HL-60/S4 (cell line): Measurements from ENCODE around the gene MATN1.

Experiments
- in situ Hi-C: fragments of 300-500 bp; cut with MboI; formaldehyde crosslinking; loops from 2 replicates; pipeline ENCODE4 v1.14.3; 2022; ENCODE audit warnings: low sequenced_read_pairs

The MATN1 gene

GRCh38 chr1:30687886-30688285 is 35.5 kb downstream of the MATN1 start:
- in situ Hi-C loops: no loop called here

GRCh38 chr1:30686236-30686935 is 37.0 kb downstream of the MATN1 start:
- in situ Hi-C loops: no loop called here

- in situ Hi-C loops: no loop called here
These were observed 37.6 kb downstream of the MATN1 start for GRCh38 chr1:30685796-30686165.

- in situ Hi-C loops: no loop called here
These were observed 38.2 kb downstream of the MATN1 start for GRCh38 chr1:30684881-30685795.

DNA sequence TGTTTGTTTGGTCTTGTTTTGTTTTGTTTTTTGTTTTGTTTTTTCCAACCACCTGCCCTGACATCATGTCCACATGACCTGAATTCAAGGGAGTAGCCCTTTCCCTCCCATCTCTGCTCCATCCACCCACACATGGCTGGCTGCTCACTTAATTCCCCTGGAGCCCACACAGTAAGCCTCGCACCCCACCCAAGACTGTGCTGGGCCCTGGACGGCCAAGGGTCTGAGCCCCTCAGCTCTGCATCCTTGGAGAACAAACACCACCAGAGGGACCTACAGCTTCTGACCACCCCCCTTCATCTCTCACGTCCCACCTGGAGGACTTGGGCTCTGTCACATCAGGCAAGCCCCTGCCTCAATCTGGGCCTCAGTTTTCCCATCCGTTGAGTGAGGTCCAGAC is 39.1 kb downstream of the MATN1 start:
- in situ Hi-C loops: no loop called here

DNA sequence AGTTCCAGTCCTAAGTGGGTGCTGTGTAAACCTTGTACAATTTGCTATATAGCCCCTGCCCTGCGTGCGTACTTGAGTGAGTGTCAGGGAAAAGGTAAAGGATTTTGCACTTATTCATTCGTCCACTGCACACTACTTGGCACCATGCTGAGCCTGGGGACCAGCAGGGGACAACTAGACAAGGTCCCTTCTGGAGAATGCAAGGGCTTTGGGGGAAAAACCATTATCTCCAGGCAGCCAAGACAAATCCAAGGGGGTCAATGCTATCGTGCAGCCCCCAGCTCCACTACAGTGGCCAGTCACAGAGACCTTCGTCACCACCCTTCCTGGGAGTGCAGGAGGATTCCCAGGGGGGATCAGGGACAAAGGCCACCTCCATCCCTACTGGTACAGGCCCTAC is 39.7 kb downstream of the MATN1 start:
- in situ Hi-C loops: no loop called here

- in situ Hi-C loops: no loop called here
These were observed 40.7 kb downstream of the MATN1 start for GRCh38 chr1:30682396-30683275.

DNA sequence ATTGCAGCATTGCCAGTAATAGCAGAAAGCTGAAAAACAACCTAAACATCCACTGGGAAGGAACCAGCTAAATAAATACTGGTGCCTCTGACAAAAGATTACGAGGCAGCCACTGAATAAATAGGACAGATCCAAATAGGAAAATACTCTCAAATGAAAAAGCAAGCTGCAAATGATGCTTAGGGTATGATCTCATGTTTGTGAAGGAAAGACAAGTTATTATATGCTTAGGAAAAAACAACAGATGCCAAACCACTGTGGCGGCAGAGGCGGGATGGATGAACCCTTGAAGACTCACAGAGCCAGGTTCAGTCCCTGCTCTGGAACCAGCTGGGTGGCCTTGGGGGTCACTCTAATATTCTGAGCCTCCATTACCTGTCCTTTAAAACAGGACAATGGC is 41.6 kb downstream of the MATN1 start:
- in situ Hi-C loops: no loop called here

GRCh38 chr1:30680879-30681278 is 42.5 kb downstream of the MATN1 start:
- in situ Hi-C loops: no loop called here

- in situ Hi-C loops: no loop called here
These were observed 43.0 kb downstream of the MATN1 start for GRCh38 chr1:30680429-30680828.

DNA sequence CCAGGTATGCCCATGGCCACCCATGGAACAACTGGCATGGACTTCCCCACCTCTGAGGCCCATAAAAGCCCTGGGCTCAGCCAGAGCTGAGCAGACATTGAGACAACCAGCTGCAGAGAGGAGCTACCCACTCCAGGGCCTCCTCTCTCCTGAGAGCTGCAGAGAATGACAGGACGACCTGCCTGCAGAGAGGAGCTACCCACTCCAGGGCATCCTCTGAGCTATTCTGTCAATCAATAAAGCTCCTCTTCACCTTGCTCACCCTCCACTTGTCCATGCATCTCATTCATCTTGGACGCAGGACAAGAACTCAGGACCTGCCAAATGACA is 43.4 kb downstream of the MATN1 start:
- in situ Hi-C loops: no loop called here

DNA sequence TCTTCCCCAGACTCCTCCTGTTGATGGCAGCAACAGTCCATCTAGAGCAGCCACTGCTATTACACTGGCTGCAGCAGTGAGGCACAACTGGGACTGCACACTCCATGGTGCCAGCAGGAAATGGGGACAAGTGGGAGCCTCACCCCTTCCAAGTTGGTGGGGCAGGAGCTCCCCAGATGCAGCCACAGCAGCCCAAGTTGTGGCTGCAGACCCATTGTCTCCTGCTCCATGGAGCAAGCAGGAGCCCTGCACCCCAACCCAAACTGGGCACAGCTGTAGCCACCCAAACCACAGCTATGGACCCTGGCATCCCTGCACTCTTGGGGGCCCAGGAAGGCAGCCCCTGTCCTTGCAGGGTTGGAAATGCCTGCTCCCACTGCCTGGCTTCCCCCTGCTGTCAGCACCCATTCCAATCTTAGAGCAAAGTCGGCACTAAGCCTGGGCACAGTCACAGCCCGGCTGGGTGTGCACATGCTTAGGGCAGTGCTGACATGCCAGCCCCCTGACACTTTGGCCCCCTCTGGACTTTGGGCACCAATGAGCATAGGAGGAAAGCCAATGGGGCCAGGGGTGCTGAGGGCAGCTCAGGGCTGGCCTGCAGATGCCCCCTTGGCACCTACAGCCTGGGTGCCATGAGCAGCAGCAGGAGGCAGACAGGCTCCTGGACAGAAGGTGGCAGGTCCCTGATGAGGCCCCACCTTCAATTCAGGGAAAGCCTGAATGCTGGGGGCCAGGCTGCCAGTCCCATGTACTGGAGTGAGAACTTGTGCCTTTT is 44.0 kb downstream of the MATN1 start:
- in situ Hi-C loops: no loop called here

DNA sequence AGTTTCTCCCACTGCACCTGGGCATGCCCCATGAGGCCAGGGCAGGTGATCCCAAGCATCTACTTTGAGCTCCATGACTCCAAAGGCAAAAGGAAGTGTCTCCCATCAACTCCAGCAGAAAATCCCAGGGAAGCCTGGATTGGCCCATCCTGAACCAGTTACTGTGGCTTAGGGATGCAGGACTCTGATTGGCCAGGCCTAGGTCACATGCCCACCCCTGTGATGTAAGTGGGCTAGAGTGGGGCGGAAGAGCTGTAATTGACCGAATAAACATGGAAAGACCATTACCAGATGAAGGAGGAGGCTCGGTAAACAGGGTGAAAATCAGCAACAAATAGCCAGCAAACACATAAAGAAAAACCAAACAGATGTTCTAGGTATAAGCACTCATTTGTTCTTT is 45.2 kb downstream of the MATN1 start:
- in situ Hi-C loops: no loop called here

- in situ Hi-C loops: no loop called here
These were observed 45.9 kb downstream of the MATN1 start for GRCh38 chr1:30677471-30677870.

- in situ Hi-C loops: no loop called here
These were observed 47.6 kb downstream of the MATN1 start for GRCh38 chr1:30675761-30676160.

GRCh38 chr1:30675289-30675688 is 48.1 kb downstream of the MATN1 start:
- in situ Hi-C loops: no loop called here

GRCh38 chr1:30673395-30673794 is 50.0 kb downstream of the MATN1 start:
- in situ Hi-C loops: no loop called here

- in situ Hi-C loops: no loop called here
These were observed 50.7 kb downstream of the MATN1 start for GRCh38 chr1:30672661-30673060.

- in situ Hi-C loops: no loop called here
These were observed 52.9 kb downstream of the MATN1 start for GRCh38 chr1:30670240-30671060.
